ENCODE results near the gene GPS2. TPM values are rescaled to one million over a fixed set of nuclear protein-coding genes. Genes with fewer than 3 reads are reported as not detected.

Gene GPS2
- total RNA-seq, 1 experiment from 2014 or later = 62.6 TPM

GRCh38 chr17:7327056-7327455 is 11.9 kb upstream of the GPS2 start:
- Histone ChIP-seq H3K9me3 (ENCODE audit: control insufficient read depth, low read depth, low read length) (no peaks in the 10 kb centered on the region), H3T11ph (ENCODE audit: low read length) (no peak overlapping the region), H2BK120ac (ENCODE audit: low read depth, low read length, poor library complexity, severe bottlenecking) (no peak overlapping the region), H3K4me1 (ENCODE audit: insufficient read depth, low read length) (no peaks in the 10 kb centered on the region), H4K20me1 (ENCODE audit: control insufficient read depth, insufficient read depth, insufficient read length) (no peaks in the 10 kb centered on the region), H3K14ac (ENCODE audit: insufficient read depth, low read length) (no peak overlapping the region), H3K18ac (ENCODE audit: insufficient read length, low read depth, low read length) (no peak overlapping the region), H4K91ac (ENCODE audit: insufficient read length, low read depth, low read length) (no peak overlapping the region), H2BK20ac (ENCODE audit: low read depth, low read length, poor library complexity, severe bottlenecking) (no peak overlapping the region), H2BK12ac (ENCODE audit: insufficient read length, low read depth, low read length) (no peak overlapping the region), H2AFZ (ENCODE audit: low read length) (no peak overlapping the region), H4K5ac (ENCODE audit: insufficient read length, low read depth, low read length) (no peak overlapping the region), H3K4ac (ENCODE audit: low read depth, low read length) (no peak overlapping the region), H3K27ac (ENCODE audit: insufficient read length, low read depth, low read length) (no peak overlapping the region), H3K9ac (ENCODE audit: extremely low read depth, insufficient read length, low read length) (no peak overlapping the region), H3K56ac (ENCODE audit: insufficient read length, low read depth, low read length) (no peak overlapping the region), H2BK5ac (ENCODE audit: insufficient read length, low read length) (no peak overlapping the region), H3K4me2 (ENCODE audit: insufficient read depth, insufficient read length, low read length) (no peak overlapping the region), H2BK15ac (ENCODE audit: low read depth, low read length) (no peak overlapping the region), H2AK5ac (ENCODE audit: insufficient read length, low read length) (no peak overlapping the region), H3K23ac (ENCODE audit: insufficient read length, low read depth, low read length) (no peak overlapping the region), H3K27me3 (ENCODE audit: insufficient read depth, low read length) (no peaks in the 10 kb centered on the region), H3K79me1 (ENCODE audit: insufficient read depth, low read depth, low read length, poor library complexity, severe bottlenecking) (no peaks in the 10 kb centered on the region), H3K79me2 (ENCODE audit: insufficient read depth, low read length) (peaks cover 2% of the 10 kb centered on the region; the same call in 1 of the 2 replicates), H3K23me2 (ENCODE audit: insufficient read length, low read depth, low read length, poor library complexity, severe bottlenecking) (peaks cover 14% of the 10 kb centered on the region), H4K8ac (replicated peaks; ENCODE audit: insufficient read length, low read depth, low read length) (no peak overlapping the region)
- no peak for TF ChIP-seq CTCF (conservative IDR thresholded peaks at IDR 0.05)
- Mint-ChIP-seq H3K27ac (no peak overlapping the region), H3K4me1 (peaks cover 14 to 15% of the 10 kb centered on the region in 2 experiments), H3K9me3 (no peaks in the 10 kb centered on the region), H3K4me3 (no peak overlapping the region), H3K27me3 (ENCODE audit: low read depth) (no peaks in the 10 kb centered on the region), H3K36me3 (ENCODE audit: insufficient read depth in 1 of 3, low read depth in 3 of 3) (peaks cover 22 to 45% (median 45%) of the 10 kb centered on the region in 3 experiments; a peak in 6 of 7 replicates)
- no CpG with 5 or more reads among the region's 7 CpGs for WGBS (ENCODE audit: extremely low coverage, insufficient read length, low lambda C conversion rate)
- no peak for DNase-seq

Data from H9 (cell line).